ENCODE measurements around the gene HIF1AN.

Gene HIF1AN

DNA sequence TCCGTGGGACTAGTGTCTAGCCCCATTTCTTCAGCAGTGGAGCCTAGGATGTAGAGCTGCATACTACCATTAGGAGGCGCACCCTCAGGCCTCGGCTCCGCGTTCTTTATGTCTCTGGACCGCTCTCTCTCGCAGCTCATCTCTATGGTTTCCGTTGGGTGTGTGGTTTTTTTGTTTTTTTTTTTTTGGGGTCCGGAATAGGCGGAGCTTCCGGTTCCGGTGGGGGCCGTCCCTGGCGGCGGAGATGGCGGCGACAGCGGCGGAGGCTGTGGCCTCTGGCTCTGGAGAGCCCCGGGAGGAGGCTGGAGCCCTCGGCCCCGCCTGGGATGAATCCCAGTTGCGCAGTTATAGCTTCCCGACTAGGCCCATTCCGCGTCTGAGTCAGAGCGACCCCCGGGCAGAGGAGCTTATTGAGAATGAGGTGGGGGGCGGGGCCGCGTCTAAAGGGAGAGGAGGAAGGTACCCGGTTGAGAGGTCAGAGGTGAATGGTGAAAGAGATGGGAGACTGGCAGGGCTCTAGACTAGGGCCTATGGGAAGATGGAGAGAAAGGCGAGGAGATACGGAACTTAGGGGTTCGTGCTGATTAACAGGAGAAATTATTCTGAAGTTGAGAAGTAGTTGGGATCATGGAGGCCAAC, at the start of gene HIF1AN:
TSS of gene HIF1AN (plus strand) at position 229 of the 639 bp plus-strand sequence. CDS start at position 245, 16 bp downstream.
- in situ Hi-C loops (cut with MboI; ENCODE audit: low sequenced_read_pairs): no loop called here

DNA sequence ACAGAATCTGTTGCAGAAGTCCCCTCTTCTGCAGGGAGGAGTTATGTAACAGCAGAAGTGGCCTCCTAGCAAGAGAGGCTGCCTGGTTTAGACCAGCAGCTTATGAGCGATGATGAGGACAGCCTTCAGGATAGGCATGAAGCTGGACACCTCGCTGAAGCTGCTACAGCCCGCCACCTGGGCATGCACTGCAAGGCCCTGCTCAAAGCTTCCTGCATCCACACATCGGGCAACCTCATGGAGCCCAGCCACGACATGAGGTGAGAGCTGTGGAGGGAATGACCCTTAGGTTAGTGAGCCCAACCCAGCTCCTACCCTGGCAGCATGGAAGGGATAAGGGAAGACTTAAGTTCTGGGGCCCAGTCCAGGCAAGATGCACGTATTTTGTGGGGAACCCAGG, 48.2 kb upstream of the HIF1AN start:
- in situ Hi-C loops (cut with MboI; ENCODE audit: low sequenced_read_pairs): no loop called here

DNA sequence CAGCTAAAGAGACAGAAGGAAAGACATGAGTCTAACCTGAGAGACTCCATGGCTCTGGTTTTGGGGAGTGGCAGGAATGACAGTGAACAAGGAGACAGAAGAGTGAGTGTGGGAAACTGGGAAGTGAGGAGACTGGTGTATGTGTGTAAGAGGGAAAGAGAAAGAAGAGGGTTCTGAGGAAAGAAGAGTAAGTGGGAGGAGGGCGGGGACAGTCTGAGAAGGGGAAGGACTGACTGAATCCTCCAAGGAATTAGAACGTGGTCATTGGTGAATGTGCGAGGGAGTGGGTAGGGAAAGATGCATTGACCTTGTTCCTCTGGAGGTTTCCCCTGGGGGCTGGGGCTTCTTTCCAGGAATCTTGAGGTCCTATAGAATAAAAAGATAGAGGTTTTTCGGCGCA, 46.3 kb upstream of the HIF1AN start:
- in situ Hi-C loops (cut with MboI; ENCODE audit: low sequenced_read_pairs): no loop called here

DNA sequence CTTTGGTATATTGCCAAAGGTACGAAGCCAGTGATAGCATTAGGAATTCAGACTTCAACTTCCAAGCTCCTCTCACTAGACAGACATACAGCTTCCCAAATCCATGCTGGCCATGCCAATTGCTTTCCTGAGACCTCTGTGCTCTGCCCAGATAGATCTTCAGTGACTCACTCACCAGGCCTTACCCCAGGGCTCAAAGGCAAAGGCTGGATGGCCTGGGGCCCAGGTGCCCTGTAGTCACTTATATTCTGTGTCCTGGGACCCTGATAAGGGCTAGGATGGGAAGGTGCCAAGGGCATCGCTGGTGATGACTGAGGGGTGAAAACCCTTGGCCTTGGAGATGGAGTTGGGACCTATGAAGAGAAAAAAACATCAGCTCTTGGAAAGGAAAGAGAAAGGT, 45.2 kb upstream of the HIF1AN start:
- in situ Hi-C loops (cut with MboI; ENCODE audit: low sequenced_read_pairs): no loop called here

DNA sequence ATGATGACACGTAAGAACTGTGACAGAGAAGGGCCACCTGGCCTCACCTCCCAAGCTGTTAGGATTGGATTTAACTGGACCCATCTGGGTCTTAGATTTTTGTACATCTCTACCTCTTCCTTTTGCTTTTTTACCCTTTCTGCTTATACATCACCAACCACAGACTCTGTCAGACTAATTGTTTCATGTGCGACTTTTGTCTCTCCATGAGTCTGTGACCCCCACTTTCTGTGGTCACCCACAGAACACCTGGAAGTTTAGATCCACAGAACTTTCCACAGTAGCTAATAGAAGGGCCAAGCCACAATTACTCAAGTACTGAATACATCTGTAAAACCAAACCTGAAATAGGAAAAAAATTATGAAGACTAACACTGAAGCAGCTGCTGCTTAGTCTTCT, 39.2 kb upstream of the HIF1AN start:
- in situ Hi-C loops (cut with MboI; ENCODE audit: low sequenced_read_pairs): no loop called here

DNA sequence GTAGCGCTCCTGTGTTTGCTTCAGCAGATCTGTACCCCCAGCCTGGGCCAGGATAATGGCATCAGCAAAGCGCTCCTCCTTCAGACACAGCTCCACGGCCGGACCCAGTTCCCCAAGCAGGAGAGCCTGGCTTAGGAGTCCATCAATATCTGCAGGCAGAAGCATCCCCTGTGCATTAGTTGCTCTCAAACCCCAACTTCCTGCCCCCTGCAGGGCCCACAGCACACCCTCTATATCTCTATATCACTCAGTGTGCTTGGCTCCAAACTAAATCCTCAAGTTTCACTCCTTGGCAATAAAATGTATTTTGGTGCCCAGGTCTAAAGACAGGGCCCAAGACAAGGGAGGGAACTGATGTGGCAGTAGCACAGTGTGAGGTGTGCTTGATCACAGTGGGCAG, 37.7 kb upstream of the HIF1AN start:
- in situ Hi-C loops (cut with MboI; ENCODE audit: low sequenced_read_pairs): no loop called here

DNA sequence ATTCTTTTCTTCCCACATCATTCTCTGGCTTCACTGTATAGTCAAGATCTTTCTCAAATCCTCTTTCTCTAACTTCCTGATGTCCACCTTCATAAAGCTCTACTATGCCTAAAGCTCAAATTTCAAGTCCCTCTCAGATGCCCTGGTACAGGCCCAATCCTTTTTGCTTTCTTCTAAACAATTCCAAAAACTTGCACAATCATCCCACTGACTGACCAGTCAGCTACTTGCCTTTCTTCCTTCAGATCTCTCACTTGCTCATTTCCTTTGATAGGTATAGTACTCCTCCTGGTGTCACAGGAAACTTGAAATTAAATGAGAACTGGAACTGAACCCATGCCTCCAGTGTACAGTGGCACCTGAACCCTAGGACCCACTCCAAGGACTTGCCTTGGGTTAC, 34.3 kb upstream of the HIF1AN start:
- in situ Hi-C loops (cut with MboI; ENCODE audit: low sequenced_read_pairs): no loop called here

DNA sequence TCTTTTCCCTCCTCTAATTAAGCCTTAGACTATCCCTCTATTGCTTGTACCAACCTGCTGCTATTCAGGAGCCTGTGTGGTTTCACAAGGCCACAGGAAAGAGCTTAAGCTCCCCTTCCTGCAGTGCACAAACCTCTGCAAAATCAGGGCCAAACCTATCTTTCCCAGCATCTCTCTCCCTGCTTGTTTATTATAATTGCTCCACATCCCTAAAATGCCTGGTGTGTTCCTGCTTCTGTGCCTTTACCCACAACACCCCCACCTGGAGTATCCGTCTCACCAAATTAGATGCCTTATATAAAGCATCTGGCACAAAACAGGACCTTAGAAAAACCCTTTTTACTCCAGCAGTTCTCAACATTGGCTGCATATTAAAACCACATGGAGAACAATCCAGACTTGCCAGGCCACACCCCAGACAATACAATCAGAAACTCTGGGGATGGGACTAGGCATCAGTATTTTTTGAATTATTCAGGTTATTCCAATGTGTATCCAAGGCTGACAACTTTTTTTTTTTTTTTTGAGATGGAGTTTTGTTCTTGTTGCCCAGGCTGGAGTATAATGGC, 32.7 kb upstream of the HIF1AN start:
- in situ Hi-C loops (cut with MboI; ENCODE audit: low sequenced_read_pairs): no loop called here

DNA sequence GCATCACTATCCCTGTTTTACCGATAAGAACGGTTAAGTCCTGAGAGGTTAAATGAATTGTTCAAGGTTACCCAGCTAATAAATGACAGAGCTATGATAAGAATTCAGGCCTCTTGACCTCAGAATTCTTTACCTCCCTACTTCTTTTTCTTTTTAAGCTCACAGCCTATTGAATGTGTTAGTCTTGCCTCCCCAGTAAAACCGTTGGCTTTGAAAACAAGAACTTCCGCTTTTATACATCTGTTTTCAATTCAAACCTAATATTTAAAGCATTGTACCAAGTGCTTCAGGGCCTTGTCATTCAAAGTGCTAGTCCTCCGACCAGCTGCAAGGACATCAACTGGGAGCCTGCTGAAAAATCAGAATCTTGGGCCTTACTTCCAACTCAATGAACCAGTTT, 31.6 kb upstream of the HIF1AN start:
- in situ Hi-C loops (cut with MboI; ENCODE audit: low sequenced_read_pairs): no loop called here

DNA sequence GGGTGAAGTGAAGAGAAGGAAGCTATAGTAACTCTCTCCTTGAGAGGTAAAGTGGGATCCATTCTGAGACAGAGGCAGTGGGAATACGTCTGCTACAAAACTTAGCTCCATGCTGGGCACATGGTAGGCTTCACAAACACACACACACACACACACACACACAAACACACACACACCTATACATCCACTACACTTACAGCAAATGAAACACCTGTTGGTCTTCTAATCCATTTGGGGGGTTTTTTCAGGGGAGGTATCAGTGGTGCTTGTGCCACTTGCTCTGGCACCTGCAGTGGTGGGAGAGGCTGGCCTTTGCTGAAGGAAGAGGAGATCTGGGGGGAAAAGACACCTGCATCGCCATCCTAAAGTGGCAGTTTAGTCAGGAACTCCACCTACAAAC, 30.6 kb upstream of the HIF1AN start:
- in situ Hi-C loops (cut with MboI; ENCODE audit: low sequenced_read_pairs): no loop called here

DNA sequence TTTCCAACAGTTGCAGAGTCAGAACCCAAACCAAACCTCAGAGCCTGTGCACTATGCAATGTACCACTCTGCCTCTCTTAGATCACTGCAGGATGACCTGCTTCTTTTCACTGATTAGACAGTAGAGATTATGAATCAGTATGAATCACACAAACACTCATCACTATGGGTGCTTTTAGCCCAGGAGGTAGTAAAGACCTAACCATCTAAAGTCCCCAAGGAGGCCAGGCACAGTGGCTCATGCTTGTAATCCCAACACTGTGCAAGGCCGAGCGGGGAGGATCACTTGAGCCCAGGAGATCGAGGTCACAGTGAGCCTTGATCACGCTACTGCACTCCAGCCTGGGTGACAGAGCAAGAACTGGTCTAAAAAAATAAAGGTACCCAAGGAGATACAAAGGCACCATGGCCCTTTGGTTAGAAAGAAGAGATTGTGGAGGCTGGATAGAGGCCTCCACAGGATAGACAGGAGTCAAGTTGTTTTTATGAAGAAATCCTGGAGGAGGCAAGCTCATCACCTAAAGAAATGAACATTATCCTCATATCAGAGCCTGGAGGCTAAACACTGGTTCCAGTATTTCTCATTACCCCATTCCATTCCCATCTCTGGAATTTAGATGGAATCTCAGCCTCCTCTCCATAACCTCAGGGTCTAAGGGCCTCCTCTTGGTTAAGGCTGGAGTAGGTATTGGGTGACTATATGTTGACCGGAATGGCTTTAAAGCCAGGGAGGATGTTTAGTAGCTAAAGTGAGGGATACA, 29.0 kb upstream of the HIF1AN start:
- in situ Hi-C loops (cut with MboI; ENCODE audit: low sequenced_read_pairs): no loop called here

DNA sequence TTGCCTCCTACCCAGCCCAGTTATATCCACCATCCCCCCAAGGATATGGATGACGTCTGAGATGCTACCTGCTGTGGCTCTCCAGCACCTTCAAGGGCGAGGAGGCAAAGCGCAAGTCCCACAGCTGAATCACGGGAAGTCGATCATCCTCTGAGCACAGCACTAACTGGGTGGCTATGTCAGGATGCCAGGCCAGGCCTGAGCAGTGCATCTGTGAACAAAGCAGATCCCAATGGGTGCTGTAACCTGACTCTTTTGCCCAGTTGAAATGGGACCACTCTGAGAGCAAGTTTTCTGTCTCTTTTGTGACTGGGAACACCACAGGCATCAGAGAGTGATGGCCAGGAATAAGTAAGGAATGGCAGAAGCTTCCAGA, 28.4 kb upstream of the HIF1AN start:
- in situ Hi-C loops (cut with MboI; ENCODE audit: low sequenced_read_pairs): no loop called here

DNA sequence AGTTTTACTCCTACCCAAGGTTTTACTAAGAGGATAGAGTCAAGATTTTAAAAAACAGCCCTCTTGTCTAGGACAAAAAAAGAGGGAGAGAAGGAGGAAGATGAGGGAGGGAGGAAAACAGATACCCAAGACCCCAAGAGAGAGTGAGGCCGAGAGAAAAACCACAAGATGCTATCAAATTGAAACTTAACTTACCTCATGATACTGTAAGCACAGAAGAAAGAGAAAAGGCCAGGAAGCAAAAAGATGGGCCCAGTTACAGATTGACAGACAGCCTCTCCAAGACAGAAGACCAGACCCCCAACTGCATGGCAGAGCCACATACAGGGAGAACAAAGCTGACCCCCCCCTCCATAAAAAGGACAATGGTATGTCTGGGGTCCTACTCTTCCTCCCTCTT, 27.5 kb upstream of the HIF1AN start:
- in situ Hi-C loops (cut with MboI; ENCODE audit: low sequenced_read_pairs): no loop called here

DNA sequence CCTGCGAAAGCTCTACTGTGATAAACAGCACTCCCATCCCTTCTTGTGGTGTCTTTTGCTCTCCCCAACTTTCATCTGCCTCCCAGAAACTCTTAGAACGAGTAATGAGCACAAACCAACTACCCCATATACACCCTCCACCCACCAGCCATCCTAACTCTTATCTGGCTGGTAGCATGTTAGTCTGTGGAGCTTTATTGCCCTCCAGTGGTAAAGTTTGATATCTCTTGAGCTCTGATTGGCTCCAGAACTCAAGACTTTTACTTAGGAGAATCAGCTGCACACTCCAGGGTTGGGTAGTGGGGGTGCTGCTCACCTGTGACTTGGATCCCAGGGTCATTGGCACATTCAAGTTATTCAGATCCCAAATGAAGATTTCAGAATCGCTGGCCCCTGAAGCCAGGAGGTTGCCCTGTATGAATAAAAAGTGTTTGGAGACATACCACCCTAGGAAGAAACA, 27.0 kb upstream of the HIF1AN start:
- in situ Hi-C loops (cut with MboI; ENCODE audit: low sequenced_read_pairs): no loop called here

DNA sequence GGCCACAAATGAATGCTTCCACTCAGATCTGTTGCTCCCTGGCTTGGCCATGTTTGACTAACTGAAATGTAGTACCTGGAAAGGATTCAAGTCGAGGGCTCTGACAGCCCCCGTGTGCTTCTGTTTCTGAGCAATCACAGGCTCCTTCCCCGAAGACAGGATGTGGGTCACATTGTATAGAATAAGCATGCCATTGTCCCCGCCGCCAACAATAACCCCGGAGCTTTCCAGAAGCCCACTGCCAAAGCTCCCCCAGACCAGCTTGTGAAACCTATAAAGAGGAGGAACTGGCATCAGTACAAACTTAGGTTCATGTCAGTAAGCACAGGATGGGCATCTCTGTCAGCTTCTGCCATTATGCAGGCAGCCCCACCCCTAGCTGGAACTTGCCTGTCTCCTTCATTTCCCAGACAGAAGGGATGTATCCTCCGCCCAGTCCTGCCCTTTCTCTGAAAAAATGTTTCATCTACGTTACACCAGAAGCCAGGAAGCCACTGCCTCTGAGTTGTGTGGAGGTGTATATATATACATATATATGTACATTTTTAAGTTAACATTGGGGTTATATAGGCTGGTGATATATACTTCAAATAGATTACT, 26.4 kb upstream of the HIF1AN start:
- in situ Hi-C loops (cut with MboI; ENCODE audit: low sequenced_read_pairs): no loop called here

DNA sequence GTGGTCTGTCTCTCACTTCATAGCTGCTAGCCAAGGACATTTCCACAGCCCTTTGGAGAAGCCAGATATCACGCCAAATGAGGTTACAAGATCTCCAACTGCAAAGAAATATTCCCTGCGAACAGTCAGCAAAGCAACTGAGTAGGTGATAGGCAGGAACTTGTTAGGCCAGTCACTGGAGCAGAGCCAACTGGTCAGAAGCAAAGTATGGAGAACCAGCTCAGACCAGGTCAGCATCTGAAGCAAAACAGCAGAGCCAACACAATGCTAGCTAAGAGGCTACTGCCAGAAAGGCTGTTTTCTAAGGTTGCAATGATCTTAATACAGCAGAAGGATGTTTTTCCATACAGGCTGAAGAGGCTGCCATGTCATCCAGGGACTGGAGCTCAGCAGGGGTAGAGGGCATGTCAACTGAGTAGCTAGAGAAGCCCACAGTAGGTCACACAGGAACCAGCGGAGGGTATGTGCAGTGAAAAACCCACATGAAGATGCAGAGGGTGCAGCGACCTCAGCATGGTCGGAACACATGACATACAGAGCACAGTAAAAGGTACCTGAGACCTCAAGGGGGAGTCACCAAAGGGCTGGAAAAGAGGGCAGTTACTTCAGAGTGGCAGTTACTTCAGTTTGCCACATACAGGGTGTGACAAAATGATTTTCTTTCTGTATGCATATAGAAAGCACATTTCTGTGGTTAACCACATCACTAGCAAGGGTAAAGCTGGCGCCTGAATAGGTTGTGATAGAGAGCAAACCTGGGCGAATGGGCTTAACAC, 25.0 kb upstream of the HIF1AN start:
- in situ Hi-C loops (cut with MboI; ENCODE audit: low sequenced_read_pairs): no loop called here

DNA sequence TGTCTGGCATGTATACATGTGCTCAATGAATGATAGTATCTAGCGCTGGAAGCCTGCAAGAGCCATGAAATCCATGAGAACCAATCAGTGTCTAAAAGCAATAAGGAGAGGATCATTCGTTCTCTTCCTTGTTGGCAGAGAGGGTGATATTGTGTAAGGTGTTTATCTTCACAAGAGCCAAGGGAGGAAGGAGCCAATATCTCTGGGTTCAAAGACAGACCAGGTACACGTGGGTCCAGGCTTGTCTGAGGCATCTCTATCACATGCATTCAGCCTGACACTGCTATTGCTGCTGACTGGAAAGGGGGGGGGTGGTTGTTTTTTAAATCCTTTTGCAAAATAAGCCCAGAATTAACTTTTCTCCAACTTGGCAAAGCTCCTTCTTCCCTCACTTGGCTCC, 20.1 kb upstream of the HIF1AN start:
- in situ Hi-C loops (cut with MboI; ENCODE audit: low sequenced_read_pairs): no loop called here

DNA sequence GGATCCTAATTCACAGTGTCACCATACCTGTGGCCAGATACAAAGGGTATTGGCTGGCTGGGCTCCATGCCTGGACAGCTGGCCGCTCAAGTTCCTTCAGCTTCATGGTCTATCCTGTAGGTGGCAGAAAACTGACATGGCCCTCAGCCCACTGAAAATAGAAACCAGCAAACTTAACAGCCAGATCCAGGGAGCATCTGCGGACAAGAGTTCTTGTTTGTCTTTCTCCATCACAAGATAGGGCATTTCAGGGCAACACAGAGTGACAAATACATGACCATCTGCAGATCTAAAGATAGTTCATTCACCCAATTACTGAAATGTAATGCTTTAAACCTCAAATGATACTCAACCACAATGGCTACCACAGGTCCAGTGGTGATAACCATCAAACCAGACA, 18.9 kb upstream of the HIF1AN start:
- in situ Hi-C loops (cut with MboI; ENCODE audit: low sequenced_read_pairs): no loop called here

DNA sequence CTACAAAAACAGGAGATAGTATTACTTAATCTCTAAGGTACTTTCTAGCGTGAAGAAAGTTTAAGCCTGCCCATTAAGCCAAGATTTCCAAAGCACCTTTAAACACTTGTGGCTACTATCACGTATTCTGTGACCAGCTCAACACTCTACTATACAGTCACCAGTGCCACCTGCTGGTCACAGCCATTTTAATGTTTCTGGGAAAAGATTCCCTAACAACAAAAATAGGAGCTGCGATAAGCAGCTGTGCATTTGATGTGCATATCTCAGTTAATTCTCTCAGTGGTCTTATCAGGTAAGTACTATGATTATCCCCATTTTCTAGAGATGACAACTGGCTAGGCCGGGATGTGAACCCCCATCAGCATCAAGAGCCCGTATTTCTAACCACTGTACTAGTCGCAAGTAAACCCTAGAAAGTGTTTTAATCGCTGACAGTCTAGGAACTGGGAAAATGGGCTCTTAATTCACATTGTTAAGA, 16.9 kb upstream of the HIF1AN start:
- in situ Hi-C loops (cut with MboI; ENCODE audit: low sequenced_read_pairs): no loop called here

DNA sequence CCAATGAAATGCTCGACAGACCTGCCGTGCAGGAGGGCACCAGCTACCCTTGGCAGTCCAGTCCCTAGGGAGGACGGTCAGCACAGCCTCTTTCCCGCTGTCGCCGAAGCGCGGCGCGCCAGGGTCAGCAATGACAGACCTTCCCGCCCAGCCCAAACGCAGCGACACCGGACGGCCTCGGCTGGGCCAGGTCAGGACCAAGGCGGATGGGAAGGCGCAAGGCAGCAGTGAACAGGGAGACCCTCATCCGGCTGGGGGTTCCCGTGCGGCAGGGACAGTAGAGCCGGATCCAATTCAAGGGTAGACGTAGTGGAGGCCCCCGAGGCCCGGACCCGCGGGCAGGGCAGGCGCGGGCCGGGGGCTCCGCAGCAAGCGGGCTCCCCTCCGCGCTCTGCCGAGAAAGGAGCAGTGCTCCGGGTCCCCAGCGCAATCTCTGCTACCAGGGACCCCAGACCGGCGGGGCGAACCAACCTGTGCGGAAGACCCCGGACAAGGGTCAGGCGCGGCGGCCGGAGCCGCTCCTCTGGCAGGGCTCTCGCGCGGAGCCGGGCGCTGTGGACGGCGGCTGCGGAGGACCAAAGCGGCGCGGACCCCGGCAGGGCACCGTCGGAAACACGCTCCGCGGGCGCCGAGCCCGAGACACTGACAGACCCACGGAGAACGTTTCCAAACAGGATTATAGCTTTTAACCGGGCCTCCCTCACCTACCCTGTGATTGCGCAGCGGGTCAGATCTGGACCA, 16.3 kb upstream of the HIF1AN start, which contains the start of gene SEC31B:
TSS of gene SEC31B (minus strand) at position 551 of the 741 bp plus-strand sequence. CDS start 2,909 bp downstream, outside the sequence.
- in situ Hi-C loops (cut with MboI; ENCODE audit: low sequenced_read_pairs): no loop called here

Measured in HL-60/S4 treated with phorbol 12-myristate 13-acetate at 8.2 ng/mL for 4 days and 3 days (cell line).